Bronchial epithelial cell (primary cell): Measurements from ENCODE around the gene GNG12. TPM values are rescaled to one million over a fixed set of nuclear protein-coding genes. Genes with fewer than 3 reads are reported as not detected.

Experiments used
- DNase-seq: peaks from one replicate; pipeline ENCODE4 v3.0.0-alpha.2; 2010; ENCODE audit warnings: low read depth
- FAIRE-seq: peaks from 2 replicates; lab custom pipeline; 2011; peaks lifted over from hg19 to GRCh38; lab: Jason Lieb, UNC
- H3K27me3 ChIP-seq: 2 replicates; pipeline ENCODE4 v1.5.1; 2011; ENCODE audit warnings: low read length; ENCODE audit not compliant: control insufficient read depth, insufficient read depth
- H3K36me3 ChIP-seq: 2 replicates; pipeline ENCODE4 v1.5.1; 2011; ENCODE audit warnings: low read length; ENCODE audit not compliant: control insufficient read depth, insufficient read depth
- H3K4me3 ChIP-seq: 2 replicates; pipeline ENCODE4 v1.5.1; 2011; ENCODE audit warnings: mild to moderate bottlenecking, low read depth, low read length, control low read depth
- total RNA-seq: library from RNA; depleted of rRNA; stranded (reverse); fragments of >200 nt; gene quantifications from 2 replicates; pipeline ENCODE4 v1.2.1, GENCODE V29; 2014
- TF ChIP-seq, protein P1 (sequence below): IDR thresholded peaks from 2 replicates; pipeline ENCODE4 v1.5.1; 2011; ENCODE audit warnings: mild to moderate bottlenecking, moderate library complexity, low read length, control low read depth, inconsistent platforms; ENCODE audit not compliant: insufficient read depth, severe bottlenecking

GNG12 gene
- total RNA-seq, 1 donor from 2014 or later, result 75.3 TPM

DNA sequence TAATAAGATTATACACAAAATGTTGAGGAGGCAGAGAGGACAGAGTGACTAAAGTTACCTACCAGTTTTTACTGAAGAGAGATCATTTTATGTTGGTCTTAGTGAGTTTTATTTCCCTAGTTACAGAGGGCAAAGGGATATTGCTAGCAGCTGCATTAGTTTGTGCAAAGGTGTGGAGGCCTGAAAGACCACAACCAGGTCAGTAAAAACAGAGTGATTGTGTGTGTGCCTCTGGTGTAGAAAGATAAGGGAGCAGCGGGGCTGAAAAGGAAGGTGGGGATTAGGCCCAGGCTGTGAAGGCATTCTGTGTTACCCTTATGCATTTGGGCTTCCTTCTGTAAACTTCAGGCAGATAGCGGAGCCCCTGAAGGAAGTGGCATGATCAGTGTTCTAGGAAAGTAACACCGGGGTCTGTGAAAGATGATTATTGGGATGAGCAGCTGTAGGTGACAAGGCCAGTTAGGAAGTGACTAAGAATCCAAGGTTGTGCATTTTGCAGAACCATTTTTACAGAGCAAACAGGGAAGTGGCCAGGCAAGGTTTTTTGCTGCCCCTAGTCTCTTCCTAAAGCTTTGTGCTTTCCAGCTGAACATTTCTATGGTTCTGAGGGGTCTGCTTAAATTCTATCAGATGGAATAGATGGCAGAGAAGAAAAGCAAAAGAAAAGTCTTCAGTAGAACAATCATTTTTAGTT is 144.6 kb downstream of the GNG12 start:
- TF ChIP-seq, protein P1, sequence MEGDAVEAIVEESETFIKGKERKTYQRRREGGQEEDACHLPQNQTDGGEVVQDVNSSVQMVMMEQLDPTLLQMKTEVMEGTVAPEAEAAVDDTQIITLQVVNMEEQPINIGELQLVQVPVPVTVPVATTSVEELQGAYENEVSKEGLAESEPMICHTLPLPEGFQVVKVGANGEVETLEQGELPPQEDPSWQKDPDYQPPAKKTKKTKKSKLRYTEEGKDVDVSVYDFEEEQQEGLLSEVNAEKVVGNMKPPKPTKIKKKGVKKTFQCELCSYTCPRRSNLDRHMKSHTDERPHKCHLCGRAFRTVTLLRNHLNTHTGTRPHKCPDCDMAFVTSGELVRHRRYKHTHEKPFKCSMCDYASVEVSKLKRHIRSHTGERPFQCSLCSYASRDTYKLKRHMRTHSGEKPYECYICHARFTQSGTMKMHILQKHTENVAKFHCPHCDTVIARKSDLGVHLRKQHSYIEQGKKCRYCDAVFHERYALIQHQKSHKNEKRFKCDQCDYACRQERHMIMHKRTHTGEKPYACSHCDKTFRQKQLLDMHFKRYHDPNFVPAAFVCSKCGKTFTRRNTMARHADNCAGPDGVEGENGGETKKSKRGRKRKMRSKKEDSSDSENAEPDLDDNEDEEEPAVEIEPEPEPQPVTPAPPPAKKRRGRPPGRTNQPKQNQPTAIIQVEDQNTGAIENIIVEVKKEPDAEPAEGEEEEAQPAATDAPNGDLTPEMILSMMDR, result no peak
- H3K4me3 ChIP-seq, result no peak overlapping the region
- no peaks in the 10 kb centered on the region for H3K27me3 ChIP-seq
- H3K36me3 ChIP-seq, result peaks cover 11% of the 10 kb centered on the region
- DNase-seq, result peak; percentile 69
- FAIRE-seq, result no peak

DNA sequence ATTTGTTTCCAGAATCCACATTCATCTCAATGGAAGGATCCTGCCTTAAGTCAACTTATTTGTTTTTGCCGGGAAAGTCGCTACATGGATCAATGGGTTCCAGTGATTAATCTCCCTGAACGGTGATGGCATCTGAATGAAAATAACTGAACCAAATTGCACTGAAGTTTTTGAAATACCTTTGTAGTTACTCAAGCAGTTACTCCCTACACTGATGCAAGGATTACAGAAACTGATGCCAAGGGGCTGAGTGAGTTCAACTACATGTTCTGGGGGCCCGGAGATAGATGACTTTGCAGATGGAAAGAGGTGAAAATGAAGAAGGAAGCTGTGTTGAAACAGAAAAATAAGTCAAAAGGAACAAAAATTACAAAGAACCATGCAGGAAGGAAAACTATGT is 145.6 kb downstream of the GNG12 start:
- FAIRE-seq, result no peak
- DNase-seq, result peak; percentile 49
- H3K36me3 ChIP-seq, result peaks cover 11% of the 10 kb centered on the region

DNA sequence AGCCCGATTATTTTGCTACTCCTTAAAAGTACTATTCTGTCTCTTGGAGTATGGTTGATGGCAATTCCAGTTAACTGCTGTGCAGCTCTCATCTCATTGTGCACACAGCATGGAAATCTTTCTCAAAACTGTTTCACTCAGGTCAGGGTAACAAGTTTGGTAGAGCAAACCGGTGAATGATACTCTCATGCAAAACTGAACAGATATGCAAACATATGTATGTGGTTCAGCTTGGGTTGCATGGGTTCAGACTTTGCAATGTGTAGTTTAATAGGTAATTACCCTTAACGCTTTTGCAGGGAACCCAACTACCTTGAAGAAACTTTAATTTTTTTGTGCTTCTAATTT is 146.1 kb downstream of the GNG12 start:
- H3K36me3 ChIP-seq, result peaks cover 11% of the 10 kb centered on the region
- FAIRE-seq (no peak), DNase-seq (no peak)
- TF ChIP-seq, protein P1, result no peak
- peak overlapping the region; percentile 94 for H3K4me3 ChIP-seq
- H3K27me3 ChIP-seq, result no peaks in the 10 kb centered on the region

More for the DNA sequence above, 145.6 kb downstream of the GNG12 start:
- Histone ChIP-seq H3K4me3 (peak overlapping the region; percentile 94), H3K27me3 (no peaks in the 10 kb centered on the region)
- TF ChIP-seq, protein P1, result no peak

DNA sequence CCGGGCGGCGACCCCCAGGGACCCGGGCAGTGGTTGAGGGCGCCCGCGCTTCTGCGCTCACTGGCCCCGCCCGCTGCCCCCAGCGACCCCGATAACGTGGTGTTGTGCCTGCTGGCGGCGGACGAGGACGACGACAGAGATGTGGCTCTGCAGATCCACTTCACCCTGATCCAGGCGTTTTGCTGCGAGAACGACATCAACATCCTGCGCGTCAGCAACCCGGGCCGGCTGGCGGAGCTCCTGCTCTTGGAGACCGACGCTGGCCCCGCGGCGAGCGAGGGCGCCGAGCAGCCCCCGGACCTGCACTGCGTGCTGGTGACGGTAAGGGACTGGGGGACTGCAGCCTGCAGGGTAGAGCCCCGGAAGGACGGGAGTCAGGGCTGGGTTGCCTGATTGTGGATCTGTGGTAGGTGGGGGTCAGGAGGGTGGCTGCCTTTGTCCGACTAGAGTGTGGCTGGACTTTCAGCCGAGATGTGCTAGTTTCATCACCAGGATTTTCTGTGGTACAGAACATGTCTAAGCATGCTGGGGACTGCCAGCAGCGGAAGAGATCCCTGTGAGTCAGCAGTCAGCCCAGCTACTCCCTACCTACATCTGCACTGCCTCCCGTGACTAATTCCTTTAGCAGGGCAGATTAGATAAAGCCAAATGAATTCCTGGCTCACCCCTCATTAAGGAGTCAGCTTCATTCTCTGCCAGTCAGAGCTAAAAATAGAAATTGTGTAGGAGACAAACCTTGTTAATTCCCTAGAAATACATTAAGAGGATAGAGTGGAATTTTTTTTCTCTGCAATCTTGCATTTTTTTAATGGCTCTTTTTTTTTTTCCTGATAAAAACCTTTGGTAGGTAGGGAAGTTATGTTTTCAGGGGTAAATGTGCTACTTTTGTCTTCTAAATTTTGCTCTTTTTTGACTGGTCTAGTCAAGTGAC is 146.7 kb downstream of the GNG12 start:
- FAIRE-seq, result peak; percentile 89

DNA sequence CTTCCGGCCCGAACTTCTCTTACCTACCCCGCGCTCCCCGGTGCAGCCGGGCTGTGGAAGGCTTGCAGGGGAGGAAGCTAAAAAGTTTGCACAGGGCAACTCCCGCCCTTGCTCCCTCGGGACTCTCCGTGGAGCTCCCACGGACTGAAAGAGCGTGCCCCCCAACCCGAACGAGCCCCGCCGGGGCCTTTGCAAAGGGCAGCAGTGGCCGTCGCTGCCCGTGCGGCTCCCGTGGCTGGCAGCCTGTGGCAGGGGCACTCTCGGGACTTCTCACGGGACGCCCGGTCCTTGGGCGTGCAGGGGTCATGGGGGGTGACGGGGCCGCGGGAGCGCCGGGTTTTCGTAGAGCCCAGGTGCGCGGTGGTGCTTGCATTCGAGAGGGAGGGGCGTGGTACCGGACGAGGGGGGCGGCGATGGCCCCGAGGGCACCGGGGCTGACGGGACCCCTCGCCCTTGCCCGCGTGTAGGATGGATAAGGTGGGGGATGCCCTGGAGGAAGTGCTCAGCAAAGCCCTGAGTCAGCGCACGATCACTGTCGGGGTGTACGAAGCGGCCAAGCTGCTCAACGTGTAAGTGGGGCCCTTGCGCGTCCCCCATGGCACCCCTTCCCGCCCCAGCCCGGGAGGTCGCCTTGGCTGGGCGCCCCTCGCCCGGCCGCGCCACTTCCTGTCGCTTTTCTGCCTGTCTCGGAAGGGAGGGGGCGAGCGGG is 147.6 kb downstream of the GNG12 start:
- DNase-seq (no peak), FAIRE-seq (no peak)
- TF ChIP-seq, protein P1, result no peak
- Histone ChIP-seq H3K27me3 (no peaks in the 10 kb centered on the region), H3K4me3 (peak overlapping the region; percentile 94), H3K36me3 (peaks cover 11% of the 10 kb centered on the region)

More for the DNA sequence above, 146.7 kb downstream of the GNG12 start:
- TF ChIP-seq, protein P1, result no peak
- Histone ChIP-seq H3K36me3 (peaks cover 11% of the 10 kb centered on the region), H3K4me3 (peak overlapping the region; percentile 94), H3K27me3 (no peaks in the 10 kb centered on the region)
- DNase-seq, result peak; percentile 97
